ENCODE data around the gene BACH2.

BACH2 gene

DNA sequence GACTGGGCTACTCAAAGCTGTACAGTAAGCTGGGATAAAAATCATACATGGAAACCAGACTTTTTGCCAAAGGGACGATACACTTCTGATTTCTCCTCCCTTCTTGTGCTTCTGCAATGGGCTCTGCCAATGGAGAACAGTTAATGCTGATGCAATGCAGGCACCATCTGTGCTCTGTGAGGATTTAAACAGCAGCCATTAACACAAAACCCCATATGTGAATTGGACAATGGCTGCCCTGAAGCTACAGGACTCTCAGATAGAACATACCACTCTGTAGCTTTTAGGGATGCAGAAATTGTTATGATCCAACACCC, 330.5 kb downstream of the BACH2 start:
- Histone ChIP-seq H3K79me2 (ENCODE audit: control insufficient read depth, insufficient read depth, low read length, unreplicated experiment) (no peaks in the 10 kb centered on the region), H3K27me3 (ENCODE audit: insufficient read depth, low read length) (peaks cover 36% of the 10 kb centered on the region), H3K36me3 (ENCODE audit: insufficient read depth, low read length) (no peaks in the 10 kb centered on the region), H2AFZ (ENCODE audit: low read length, unreplicated experiment) (no peak overlapping the region), H3K4me3 (ENCODE audit: low read depth, low read length) (no peak overlapping the region), H3K27ac (ENCODE audit: low read depth, low read length) (no peak overlapping the region), H3K4me1 (ENCODE audit: control insufficient read depth, insufficient read depth, low read length, unreplicated experiment) (no peaks in the 10 kb centered on the region)

DNA sequence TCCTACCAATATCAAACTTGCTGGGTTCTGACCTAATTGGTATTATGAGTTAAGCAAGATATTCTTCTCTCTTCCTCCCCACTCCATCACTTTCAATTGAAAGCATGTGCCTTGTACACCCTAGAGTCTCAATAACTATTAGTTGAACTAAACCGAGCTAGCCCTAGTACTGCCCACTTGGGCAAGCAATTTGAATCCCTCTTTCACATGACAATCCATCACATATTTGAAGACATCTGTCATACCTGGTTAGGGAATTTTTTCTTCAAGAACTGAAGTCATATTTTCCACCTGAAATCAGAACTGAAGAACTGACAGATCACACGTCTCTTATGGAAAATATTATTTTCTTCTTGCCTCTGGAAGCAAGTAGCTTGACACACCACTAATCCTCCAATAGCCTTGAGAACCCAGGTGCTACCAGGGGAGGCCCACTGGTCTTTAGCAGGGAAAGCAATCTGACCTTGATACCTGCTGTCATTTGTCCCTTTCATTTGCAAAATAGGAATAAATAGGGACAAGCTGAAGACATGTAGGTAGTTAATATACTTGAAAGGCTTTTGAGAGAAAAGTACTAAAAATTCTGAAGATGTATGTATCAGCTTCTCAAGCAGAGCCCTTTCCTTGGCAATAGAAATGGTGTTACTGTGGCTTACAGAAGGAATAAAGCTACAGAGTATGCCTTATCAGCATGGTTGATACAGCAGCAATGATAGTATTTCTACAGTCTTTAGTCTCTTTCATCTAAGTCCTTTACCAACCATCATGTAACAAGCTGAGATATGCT, 331.0 kb downstream of the BACH2 start:
- no peak overlapping the region for H2AFZ ChIP-seq (ENCODE audit: low read length, unreplicated experiment)
- H3K4me1 ChIP-seq (ENCODE audit: control insufficient read depth, insufficient read depth, low read length, unreplicated experiment): no peaks in the 10 kb centered on the region
- no peak overlapping the region for H3K4me3 ChIP-seq (ENCODE audit: low read depth, low read length)
- H3K36me3 ChIP-seq (ENCODE audit: insufficient read depth, low read length): no peaks in the 10 kb centered on the region
- H3K79me2 ChIP-seq (ENCODE audit: control insufficient read depth, insufficient read depth, low read length, unreplicated experiment): no peaks in the 10 kb centered on the region
- H3K27ac ChIP-seq (ENCODE audit: low read depth, low read length): no peak overlapping the region
- H3K27me3 ChIP-seq (ENCODE audit: insufficient read depth, low read length): peaks cover 41% of the 10 kb centered on the region

DNA sequence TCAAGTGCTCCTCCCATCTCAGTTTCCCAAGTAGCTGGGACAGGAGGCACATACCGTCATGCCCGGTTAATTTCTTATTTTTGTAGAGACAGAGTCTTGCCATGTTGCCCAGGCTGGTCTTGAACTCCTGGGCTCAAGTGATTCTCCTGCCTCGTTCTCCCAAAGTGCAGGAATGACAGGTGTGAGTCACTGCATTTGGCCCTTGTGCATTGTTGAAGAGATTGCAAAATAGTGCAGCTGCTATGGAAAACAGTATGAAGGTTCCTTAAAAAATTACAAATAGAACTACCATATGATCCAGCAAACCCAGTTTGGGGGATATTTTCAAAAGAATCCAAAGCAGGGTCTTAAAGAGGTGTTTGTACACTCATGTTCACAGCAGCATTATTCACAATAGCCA, 333.3 kb downstream of the BACH2 start:
- no peak overlapping the region for H3K4me3 ChIP-seq (ENCODE audit: low read depth, low read length)

GRCh38 chr6:89961481-89961880, 335.2 kb downstream of the BACH2 start:
- H3K4me3 ChIP-seq (ENCODE audit: low read depth, low read length): no peak overlapping the region
- no peaks in the 10 kb centered on the region for H3K79me2 ChIP-seq (ENCODE audit: control insufficient read depth, insufficient read depth, low read length, unreplicated experiment)
- H3K4me1 ChIP-seq (ENCODE audit: control insufficient read depth, insufficient read depth, low read length, unreplicated experiment): no peaks in the 10 kb centered on the region
- no peak overlapping the region for H3K27ac ChIP-seq (ENCODE audit: low read depth, low read length)
- peaks cover 35% of the 10 kb centered on the region; the same call in 1 of the 2 replicates for H3K27me3 ChIP-seq (ENCODE audit: insufficient read depth, low read length)
- no peak overlapping the region for H2AFZ ChIP-seq (ENCODE audit: low read length, unreplicated experiment)
- H3K36me3 ChIP-seq (ENCODE audit: insufficient read depth, low read length): no peaks in the 10 kb centered on the region

More for the DNA sequence above, 333.3 kb downstream of the BACH2 start:
- Histone ChIP-seq H3K79me2 (ENCODE audit: control insufficient read depth, insufficient read depth, low read length, unreplicated experiment) (no peaks in the 10 kb centered on the region), H3K27me3 (ENCODE audit: insufficient read depth, low read length) (peaks cover 48% of the 10 kb centered on the region), H3K36me3 (ENCODE audit: insufficient read depth, low read length) (no peaks in the 10 kb centered on the region), H3K27ac (ENCODE audit: low read depth, low read length) (no peak overlapping the region), H2AFZ (ENCODE audit: low read length, unreplicated experiment) (no peak overlapping the region), H3K4me1 (ENCODE audit: control insufficient read depth, insufficient read depth, low read length, unreplicated experiment) (no peaks in the 10 kb centered on the region)

DNA sequence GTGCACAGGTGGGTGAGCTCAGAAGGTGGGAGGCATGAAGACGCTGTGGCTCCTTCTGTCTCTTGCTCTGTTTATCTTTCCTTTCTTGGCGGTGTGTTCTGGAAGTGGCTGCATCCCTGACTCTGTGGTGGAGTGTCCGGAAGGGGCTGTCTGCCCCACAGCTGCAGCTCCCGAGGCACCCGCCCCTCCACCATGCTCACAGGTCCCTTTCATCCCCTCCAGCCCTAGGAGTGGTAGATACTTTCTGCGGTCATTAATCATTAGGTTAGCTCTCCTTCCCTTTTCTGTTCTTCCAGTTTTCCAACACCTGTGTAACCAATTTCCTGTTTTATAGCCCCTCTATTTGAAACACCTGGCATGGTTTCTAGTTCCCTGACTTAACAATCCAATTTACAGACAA, 336.8 kb downstream of the BACH2 start:
- Histone ChIP-seq H3K79me2 (ENCODE audit: control insufficient read depth, insufficient read depth, low read length, unreplicated experiment) (no peaks in the 10 kb centered on the region), H3K27ac (ENCODE audit: low read depth, low read length) (no peak overlapping the region), H3K36me3 (ENCODE audit: insufficient read depth, low read length) (no peaks in the 10 kb centered on the region), H3K4me1 (ENCODE audit: control insufficient read depth, insufficient read depth, low read length, unreplicated experiment) (no peaks in the 10 kb centered on the region), H3K4me3 (ENCODE audit: low read depth, low read length) (no peak overlapping the region), H3K27me3 (ENCODE audit: insufficient read depth, low read length) (peaks cover 39% of the 10 kb centered on the region), H2AFZ (ENCODE audit: low read length, unreplicated experiment) (no peak overlapping the region)

DNA sequence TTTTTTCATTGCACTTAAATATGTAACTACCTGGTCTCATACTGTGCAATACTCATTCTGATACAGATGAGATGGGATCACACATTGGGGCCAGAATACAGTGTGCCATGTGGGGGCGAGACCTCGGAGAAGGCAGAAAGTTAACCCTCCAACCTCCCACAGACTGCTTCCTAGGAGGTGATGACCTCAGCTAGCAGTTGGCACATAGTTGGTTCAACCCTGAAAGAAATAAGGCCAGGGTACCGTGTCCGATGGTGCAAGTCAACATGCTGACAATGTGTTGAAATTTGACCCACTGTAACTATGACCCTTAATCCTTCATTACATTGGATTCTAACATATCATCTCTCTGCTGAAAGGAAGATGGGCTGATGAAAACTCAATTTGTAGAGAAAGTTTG, 340.5 kb downstream of the BACH2 start:
- Histone ChIP-seq H3K79me2 (ENCODE audit: control insufficient read depth, insufficient read depth, low read length, unreplicated experiment) (no peaks in the 10 kb centered on the region), H3K36me3 (ENCODE audit: insufficient read depth, low read length) (no peaks in the 10 kb centered on the region)

GRCh38 chr6:89955364-89955763, 341.3 kb downstream of the BACH2 start:
- Histone ChIP-seq H2AFZ (ENCODE audit: low read length, unreplicated experiment) (no peak overlapping the region), H3K4me3 (ENCODE audit: low read depth, low read length) (no peak overlapping the region), H3K27ac (ENCODE audit: low read depth, low read length) (no peak overlapping the region), H3K27me3 (ENCODE audit: insufficient read depth, low read length) (peaks cover 24% of the 10 kb centered on the region), H3K79me2 (ENCODE audit: control insufficient read depth, insufficient read depth, low read length, unreplicated experiment) (no peaks in the 10 kb centered on the region), H3K4me1 (ENCODE audit: control insufficient read depth, insufficient read depth, low read length, unreplicated experiment) (no peaks in the 10 kb centered on the region), H3K36me3 (ENCODE audit: insufficient read depth, low read length) (no peaks in the 10 kb centered on the region)

More for the DNA sequence above, 340.5 kb downstream of the BACH2 start:
- Histone ChIP-seq H3K4me3 (ENCODE audit: low read depth, low read length) (no peak overlapping the region), H2AFZ (ENCODE audit: low read length, unreplicated experiment) (no peak overlapping the region), H3K27me3 (ENCODE audit: insufficient read depth, low read length) (peaks cover 32% of the 10 kb centered on the region), H3K4me1 (ENCODE audit: control insufficient read depth, insufficient read depth, low read length, unreplicated experiment) (no peaks in the 10 kb centered on the region), H3K27ac (ENCODE audit: low read depth, low read length) (no peak overlapping the region)

GRCh38 chr6:89954721-89955148, 341.9 kb downstream of the BACH2 start:
- H3K27me3 ChIP-seq (ENCODE audit: insufficient read depth, low read length): peaks cover 20% of the 10 kb centered on the region
- H3K4me1 ChIP-seq (ENCODE audit: control insufficient read depth, insufficient read depth, low read length, unreplicated experiment): no peaks in the 10 kb centered on the region
- no peaks in the 10 kb centered on the region for H3K79me2 ChIP-seq (ENCODE audit: control insufficient read depth, insufficient read depth, low read length, unreplicated experiment)
- H3K4me3 ChIP-seq (ENCODE audit: low read depth, low read length): no peak overlapping the region
- no peaks in the 10 kb centered on the region for H3K36me3 ChIP-seq (ENCODE audit: insufficient read depth, low read length)
- H3K27ac ChIP-seq (ENCODE audit: low read depth, low read length): no peak overlapping the region
- H2AFZ ChIP-seq (ENCODE audit: low read length, unreplicated experiment): no peak overlapping the region

DNA sequence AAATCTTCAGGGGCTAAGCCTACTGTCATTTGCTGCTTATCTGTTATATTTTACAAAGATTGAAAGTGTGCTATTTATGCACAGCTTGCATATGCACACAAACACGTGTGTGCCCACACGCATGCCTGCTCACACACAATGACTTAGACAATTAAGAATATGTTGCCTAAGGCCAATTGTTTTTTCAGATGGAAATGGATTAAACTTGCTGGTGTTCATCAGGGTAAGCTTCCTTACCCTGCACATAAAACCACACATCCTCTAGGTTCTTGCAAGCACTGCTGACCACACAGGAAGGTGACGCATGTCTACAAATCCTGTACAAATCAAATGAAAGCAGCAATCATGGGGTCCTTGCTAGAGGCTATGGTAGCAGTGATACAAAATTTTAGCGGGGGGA, 344.0 kb downstream of the BACH2 start:
- no peak overlapping the region for H3K27ac ChIP-seq (ENCODE audit: low read depth, low read length)
- no peaks in the 10 kb centered on the region for H3K36me3 ChIP-seq (ENCODE audit: insufficient read depth, low read length)
- H3K4me1 ChIP-seq (ENCODE audit: control insufficient read depth, insufficient read depth, low read length, unreplicated experiment): no peaks in the 10 kb centered on the region
- H3K27me3 ChIP-seq (ENCODE audit: insufficient read depth, low read length): peaks cover 20% of the 10 kb centered on the region
- H3K4me3 ChIP-seq (ENCODE audit: low read depth, low read length): no peak overlapping the region
- H2AFZ ChIP-seq (ENCODE audit: low read length, unreplicated experiment): no peak overlapping the region
- no peaks in the 10 kb centered on the region for H3K79me2 ChIP-seq (ENCODE audit: control insufficient read depth, insufficient read depth, low read length, unreplicated experiment)

GRCh38 chr6:89952105-89952671, 344.5 kb downstream of the BACH2 start:
- Histone ChIP-seq H3K27ac (ENCODE audit: low read depth, low read length) (no peak overlapping the region), H3K4me1 (ENCODE audit: control insufficient read depth, insufficient read depth, low read length, unreplicated experiment) (no peaks in the 10 kb centered on the region), H3K36me3 (ENCODE audit: insufficient read depth, low read length) (no peaks in the 10 kb centered on the region), H3K27me3 (ENCODE audit: insufficient read depth, low read length) (peaks cover 20% of the 10 kb centered on the region), H3K4me3 (ENCODE audit: low read depth, low read length) (no peak overlapping the region), H3K79me2 (ENCODE audit: control insufficient read depth, insufficient read depth, low read length, unreplicated experiment) (no peaks in the 10 kb centered on the region), H2AFZ (ENCODE audit: low read length, unreplicated experiment) (no peak overlapping the region)

DNA sequence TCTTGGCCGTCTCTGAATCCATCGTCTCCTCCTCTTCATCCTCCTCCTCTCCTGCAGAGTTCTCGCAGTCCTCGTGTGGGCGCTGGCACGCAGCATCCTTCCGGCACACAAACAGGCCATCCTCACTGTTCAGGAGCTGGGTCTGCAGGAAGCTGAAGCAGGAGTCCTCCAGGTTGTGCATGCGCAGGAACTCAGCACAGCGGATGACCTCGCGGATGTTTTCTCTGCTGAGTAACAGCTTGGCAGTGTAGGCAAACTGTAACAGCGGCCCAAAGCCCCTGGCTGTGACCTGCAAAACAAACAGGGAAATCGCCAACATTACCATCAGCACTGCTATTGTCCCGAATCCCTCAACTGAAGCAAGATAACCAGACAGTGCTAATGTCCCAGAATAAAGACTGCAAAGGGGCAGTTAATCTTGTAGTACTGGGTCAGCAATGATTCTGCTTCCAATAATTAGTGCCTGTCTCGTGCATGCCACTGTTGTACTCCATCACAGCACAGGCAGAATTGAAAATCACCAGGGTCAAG, 345.0 kb downstream of the BACH2 start:
- no peak overlapping the region for H2AFZ ChIP-seq (ENCODE audit: low read length, unreplicated experiment)
- H3K79me2 ChIP-seq (ENCODE audit: control insufficient read depth, insufficient read depth, low read length, unreplicated experiment): no peaks in the 10 kb centered on the region
- no peak overlapping the region for H3K27ac ChIP-seq (ENCODE audit: low read depth, low read length)
- H3K4me3 ChIP-seq (ENCODE audit: low read depth, low read length): no peak overlapping the region
- H3K4me1 ChIP-seq (ENCODE audit: control insufficient read depth, insufficient read depth, low read length, unreplicated experiment): no peaks in the 10 kb centered on the region
- no peaks in the 10 kb centered on the region for H3K36me3 ChIP-seq (ENCODE audit: insufficient read depth, low read length)
- peaks cover 16% of the 10 kb centered on the region for H3K27me3 ChIP-seq (ENCODE audit: insufficient read depth, low read length)
